GM12891 (cell line): Measurements from ENCODE around the gene MEGF8.

Source experiments
- PAX5 ChIP-seq: IDR thresholded peaks from 2 replicates; pipeline ENCODE4 v1.6.1; 2011; ENCODE audit warnings: low read length, moderate library complexity, mild to moderate bottlenecking; ENCODE audit not compliant: insufficient read depth, severe bottlenecking
- POLR2A ChIP-seq: IDR thresholded peaks from 2 replicates; pipeline ENCODE4 v1.6.1; 2011; ENCODE audit warnings: low read depth, low read length, control low read depth
- POLR2AphosphoS5 ChIP-seq: IDR thresholded peaks from 2 replicates; pipeline ENCODE4 v1.6.1; 2011; ENCODE audit warnings: low read depth, low read length, control low read depth
- POU2F2 ChIP-seq: IDR thresholded peaks from 2 replicates; pipeline ENCODE4 v1.6.1; 2011; ENCODE audit warnings: low read depth, mild to moderate bottlenecking, control low read depth, low read length, moderate library complexity
- SPI1 ChIP-seq: IDR thresholded peaks from 2 replicates; pipeline ENCODE4 v1.6.1; 2011; ENCODE audit warnings: low read depth, low read length, control low read depth
- TAF1 ChIP-seq: IDR thresholded peaks from 2 replicates; pipeline ENCODE4 v1.6.1; 2011; ENCODE audit warnings: low read depth, low read length, control low read depth

DNA sequence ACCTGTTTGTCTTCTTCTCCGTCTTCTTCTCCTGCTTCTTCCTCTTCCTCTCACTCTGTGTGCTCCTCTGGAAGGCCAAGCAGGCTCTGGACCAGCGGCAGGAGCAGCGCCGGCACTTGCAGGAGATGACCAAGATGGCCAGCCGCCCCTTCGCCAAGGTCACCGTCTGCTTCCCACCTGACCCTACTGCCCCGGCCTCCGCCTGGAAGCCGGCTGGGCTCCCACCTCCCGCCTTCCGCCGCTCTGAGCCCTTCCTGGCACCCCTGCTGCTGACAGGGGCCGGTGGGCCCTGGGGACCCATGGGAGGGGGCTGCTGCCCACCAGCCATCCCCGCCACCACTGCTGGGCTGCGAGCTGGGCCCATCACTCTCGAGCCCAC is 50.7 kb downstream of the MEGF8 start:
- TF ChIP-seq POLR2A (no peak), POLR2AphosphoS5 (no peak), POU2F2 (no peak), SPI1 (no peak), TAF1 (no peak), PAX5 (no peak)
